ENCODE results near the gene ZFYVE28. TPM values are rescaled to one million over a fixed set of nuclear protein-coding genes. Genes with fewer than 3 reads are reported as not detected.

Gene ZFYVE28
- total RNA-seq, 1 donor from 2014 or later = 0.39 TPM

GRCh38 chr4:2335729-2336101 lies 82.7 kb downstream of the ZFYVE28 start:
- H3K4me1 Mint-ChIP-seq = peaks cover 12% of the 10 kb centered on the region
- no peak for DNase-seq (ENCODE audit: low spot score)

GRCh38 chr4:2334826-2335728 lies 83.4 kb downstream of the ZFYVE28 start:
- Histone ChIP-seq H3K79me2 (ENCODE audit: low read depth) (no peaks in the 10 kb centered on the region), H3K27me3 (no peaks in the 10 kb centered on the region), H2AFZ (replicated peaks) (no peak overlapping the region), H3K4me2 (no peak overlapping the region), H3K4me1 (peaks cover 4% of the 10 kb centered on the region), H3K9ac (no peak overlapping the region), H3K4me3 (no peak overlapping the region), H3K36me3 (no peaks in the 10 kb centered on the region), H3K27ac (no peak overlapping the region), H4K20me1 (ENCODE audit: low read depth) (no peaks in the 10 kb centered on the region), H3K9me3 (ENCODE audit: low read depth) (no peaks in the 10 kb centered on the region), H3F3A (ENCODE audit: low read depth) (peaks cover 6% of the 10 kb centered on the region)
- Mint-ChIP-seq H3K4me3 (no peak overlapping the region), H3K27me3 (ENCODE audit: insufficient read depth, low read depth) (peaks cover 18% of the 10 kb centered on the region), H3K4me1 (peaks cover 12% of the 10 kb centered on the region), H3K9me3 (no peaks in the 10 kb centered on the region), H3K36me3 (peaks cover 1% of the 10 kb centered on the region), H3K27ac (no peak overlapping the region)
- TF ChIP-seq CTCF (IDR thresholded peaks at IDR 0.05) = no peak
- no peak for TF ChIP-seq EZH2 (IDR thresholded peaks at IDR 0.05)
- no peak for TF ChIP-seq EZH2phosphoT487 (IDR thresholded peaks at IDR 0.05)
- no peak for DNase-seq (ENCODE audit: low spot score)

More at GRCh38 chr4:2335729-2336101, 82.7 kb downstream of the ZFYVE28 start:
- Histone ChIP-seq H3K36me3 (no peaks in the 10 kb centered on the region), H3F3A (ENCODE audit: low read depth) (peaks cover 6% of the 10 kb centered on the region), H3K4me2 (no peak overlapping the region), H3K27ac (no peak overlapping the region), H3K4me1 (peaks cover 4% of the 10 kb centered on the region), H3K79me2 (ENCODE audit: low read depth) (no peaks in the 10 kb centered on the region), H3K9me3 (ENCODE audit: low read depth) (no peaks in the 10 kb centered on the region), H4K20me1 (ENCODE audit: low read depth) (no peaks in the 10 kb centered on the region), H3K27me3 (no peaks in the 10 kb centered on the region), H3K4me3 (no peak overlapping the region), H2AFZ (replicated peaks) (no peak overlapping the region), H3K9ac (no peak overlapping the region)
- no peak overlapping the region for H3K4me3 Mint-ChIP-seq
- H3K9me3 Mint-ChIP-seq = no peaks in the 10 kb centered on the region
- peaks cover 15% of the 10 kb centered on the region for H3K27me3 Mint-ChIP-seq (ENCODE audit: insufficient read depth, low read depth)
- no peak overlapping the region for H3K27ac Mint-ChIP-seq
- H3K36me3 Mint-ChIP-seq = peaks cover 1% of the 10 kb centered on the region
- no peak for TF ChIP-seq EZH2phosphoT487 (IDR thresholded peaks at IDR 0.05)
- no peak for TF ChIP-seq EZH2 (IDR thresholded peaks at IDR 0.05)

- Histone ChIP-seq H3K27ac (no peak overlapping the region), H3K36me3 (no peaks in the 10 kb centered on the region), H3K4me2 (no peak overlapping the region), H3K79me2 (ENCODE audit: low read depth) (no peaks in the 10 kb centered on the region), H3K27me3 (no peaks in the 10 kb centered on the region), H3K9ac (no peak overlapping the region), H3K9me3 (ENCODE audit: low read depth) (no peaks in the 10 kb centered on the region), H4K20me1 (ENCODE audit: low read depth) (no peaks in the 10 kb centered on the region), H3K4me3 (no peak overlapping the region), H3K4me1 (peaks cover 4% of the 10 kb centered on the region), H3F3A (ENCODE audit: low read depth) (peaks cover 6% of the 10 kb centered on the region), H2AFZ (replicated peaks) (no peak overlapping the region)
- TF ChIP-seq EZH2phosphoT487 (IDR thresholded peaks at IDR 0.05) (no peak), EZH2 (IDR thresholded peaks at IDR 0.05) (no peak), CTCF (IDR thresholded peaks at IDR 0.05) (no peak)
- peaks cover 18% of the 10 kb centered on the region for H3K27me3 Mint-ChIP-seq (ENCODE audit: insufficient read depth, low read depth)
- peaks cover 1% of the 10 kb centered on the region for H3K36me3 Mint-ChIP-seq
- H3K27ac Mint-ChIP-seq = no peak overlapping the region
- peaks cover 2% of the 10 kb centered on the region for H3K9me3 Mint-ChIP-seq
- no peak overlapping the region for H3K4me3 Mint-ChIP-seq
- H3K4me1 Mint-ChIP-seq = peaks cover 12% of the 10 kb centered on the region
- no peak for DNase-seq (ENCODE audit: low spot score)
Measured at GRCh38 chr4:2333916-2334644, 84.4 kb downstream of the ZFYVE28 start.
